ENCODE data around the gene FRS3.
A peak's percentile ranks its signal among the peaks of the same experiment; 100 is the strongest.

FRS3 gene

GRCh38 chr6:41739041-41739440, 40.7 kb downstream of the FRS3 start:
- TF ChIP-seq CTCF (IDR thresholded peaks at IDR 0.05; ENCODE audit: borderline replicate concordance, insufficient read depth, low read depth, low read length), result no peak
- no peak overlapping the region for H3K4me3 ChIP-seq (ENCODE audit: low read depth, low read length)

- no peak for TF ChIP-seq CTCF (IDR thresholded peaks at IDR 0.05; ENCODE audit: borderline replicate concordance, insufficient read depth, low read depth, low read length)
- no peak overlapping the region for H3K4me3 ChIP-seq (ENCODE audit: low read depth, low read length)
Measured at GRCh38 chr6:41737591-41738130, 42.0 kb downstream of the FRS3 start.

- no peak for TF ChIP-seq CTCF (IDR thresholded peaks at IDR 0.05; ENCODE audit: borderline replicate concordance, insufficient read depth, low read depth, low read length)
- H3K4me3 ChIP-seq (ENCODE audit: low read depth, low read length), result no peak overlapping the region
Measured at GRCh38 chr6:41736800-41737555, 42.7 kb downstream of the FRS3 start.

GRCh38 chr6:41736186-41736733, 43.4 kb downstream of the FRS3 start:
- TF ChIP-seq CTCF (IDR thresholded peaks at IDR 0.05; ENCODE audit: borderline replicate concordance, insufficient read depth, low read depth, low read length), result no peak
- H3K4me3 ChIP-seq (ENCODE audit: low read depth, low read length), result no peak overlapping the region

GRCh38 chr6:41735427-41736185, 44.1 kb downstream of the FRS3 start, which contains the start of gene TFEB:
Gene TFEB (minus strand): TSS chr6:41735608. CDS start chr6:41691213, 44,395 bp downstream.
- peak within 1 kb of the TSS; percentile 70 for H3K4me3 ChIP-seq (ENCODE audit: low read depth, low read length)
- peak; percentile 91 for TF ChIP-seq CTCF (IDR thresholded peaks at IDR 0.05; ENCODE audit: borderline replicate concordance, insufficient read depth, low read depth, low read length)

GRCh38 chr6:41734666-41735426, 44.9 kb downstream of the FRS3 start:
- no peak for TF ChIP-seq CTCF (IDR thresholded peaks at IDR 0.05; ENCODE audit: borderline replicate concordance, insufficient read depth, low read depth, low read length)
- peak overlapping the region; percentile 70 for H3K4me3 ChIP-seq (ENCODE audit: low read depth, low read length)
